CD14-positive monocyte (primary cell): ENCODE results near the gene TXNRD1. TPM values are rescaled to one million over a fixed set of nuclear protein-coding genes. Genes with fewer than 3 reads are reported as not detected.

Experiments
- DNase-seq, 3 donors: peaks; one replicate each; pipeline ENCODE4 v3.0.0-alpha.2; 2011 to 2022
- H2AFZ ChIP-seq: 2 replicates; pipeline ENCODE4 v1.6.0; 2012; ENCODE audit warnings: mild to moderate bottlenecking, low read depth, low read length, inconsistent platforms; ENCODE audit not compliant: insufficient read depth, poor library complexity, severe bottlenecking
- H3K27ac ChIP-seq, 2 donors: 1 replicate in 1 of 2; 2 replicates in 1 of 2; pipeline ENCODE4 v1.5.1; 2012 to 2013; ENCODE audit warnings: low read length in 2 of 2, control low read depth in 1 of 2, inconsistent platforms in 1 of 2, low read depth in 1 of 2, mild to moderate bottlenecking in 1 of 2
- H3K27me3 ChIP-seq, 2 donors: one replicate each; pipeline versions ENCODE4 v1.6.0 to v1.6.1; 2011 to 2013; ENCODE audit warnings: low read length in 2 of 2; ENCODE audit not compliant: control insufficient read depth in 2 of 2, insufficient read depth in 2 of 2
- H3K36me3 ChIP-seq, 2 donors: replicated peaks in 1 of 2; 1 replicate in 1 of 2; 2 replicates in 1 of 2; pipeline versions ENCODE4 v1.5.1 to v1.6.1; 2012 to 2013; ENCODE audit warnings: low read length in 2 of 2, control low read depth in 1 of 2, inconsistent platforms in 1 of 2, mild to moderate bottlenecking in 1 of 2; ENCODE audit not compliant: insufficient read depth in 2 of 2, control insufficient read depth in 1 of 2
- H3K4me1 ChIP-seq, 2 donors: 1 replicate in 1 of 2; 2 replicates in 1 of 2; pipeline versions ENCODE4 v1.5.1 to v1.6.1; 2012 to 2013; ENCODE audit warnings: low read length in 2 of 2, control low read depth in 1 of 2, inconsistent platforms in 1 of 2, mild to moderate bottlenecking in 1 of 2, moderate library complexity in 1 of 2; ENCODE audit not compliant: insufficient read depth in 2 of 2, control insufficient read depth in 1 of 2
- H3K4me2 ChIP-seq: replicated peaks from 2 replicates; pipeline ENCODE3; 2012; ENCODE audit warnings: low read length, moderate library complexity, mild to moderate bottlenecking; ENCODE audit not compliant: poor library complexity, severe bottlenecking; ENCODE audit errors: extremely low read depth
- H3K4me3 ChIP-seq, 3 experiments: fragments of 200-600 bp in 1 of 3; sonication (generic) in 1 of 3; replicated peaks in 1 of 3; 1 replicate in 2 of 3; 2 replicates in 1 of 3; pipeline ENCODE4 v1.5.1; 2011 to 2013; ENCODE audit warnings: low read length in 3 of 3, mild to moderate bottlenecking in 3 of 3, control low read depth in 2 of 3, low read depth in 2 of 3, inconsistent platforms in 1 of 3, moderate library complexity in 1 of 3
- H3K79me2 ChIP-seq: 2 replicates; pipeline ENCODE4 v1.6.0; 2012; ENCODE audit warnings: mild to moderate bottlenecking, control low read depth, inconsistent platforms, low read length, moderate library complexity; ENCODE audit not compliant: insufficient read depth
- H3K9ac ChIP-seq: 2 replicates; pipeline ENCODE4 v1.6.0; 2017; ENCODE audit warnings: low read length, mild to moderate bottlenecking; ENCODE audit not compliant: insufficient read depth, poor library complexity, severe bottlenecking
- H3K9me3 ChIP-seq, 2 donors: replicated peaks in 1 of 2; 1 replicate in 1 of 2; 2 replicates in 1 of 2; pipeline versions ENCODE4 v1.5.1 to v1.6.1; 2012 to 2013; ENCODE audit warnings: low read length in 2 of 2, control low read depth in 1 of 2; ENCODE audit not compliant: control insufficient read depth in 1 of 2, insufficient read depth in 1 of 2
- H4K20me1 ChIP-seq: 2 replicates; pipeline ENCODE4 v1.6.0; 2012; ENCODE audit warnings: mild to moderate bottlenecking, low read length, control low read depth, moderate library complexity; ENCODE audit not compliant: insufficient read depth
- H3K27ac Mint-ChIP-seq, 7 donors: one replicate each; pipeline ENCODE4 v1.8.0; 2020; ENCODE audit warnings: mild to moderate bottlenecking in 7 of 7, mixed read lengths in 7 of 7, moderate library complexity in 6 of 7, inconsistent platforms in 2 of 7
- H3K27me3 Mint-ChIP-seq, 3 donors: one replicate each; pipeline ENCODE4 v1.8.0; 2021 to 2022; ENCODE audit warnings: low read depth in 3 of 3, mild to moderate bottlenecking in 3 of 3, mixed read lengths in 3 of 3, moderate library complexity in 3 of 3, inconsistent platforms in 1 of 3
- H3K36me3 Mint-ChIP-seq, 2 donors: one replicate each; pipeline ENCODE4 v1.8.0; 2020; ENCODE audit warnings: mixed read lengths in 2 of 2, inconsistent platforms in 1 of 2, mild to moderate bottlenecking in 1 of 2
- H3K4me1 Mint-ChIP-seq: one replicate; pipeline ENCODE4 v1.8.0; 2020; ENCODE audit warnings: mild to moderate bottlenecking, mixed read lengths
- H3K4me3 Mint-ChIP-seq, 2 donors: one replicate each; pipeline ENCODE4 v1.8.0; 2020; ENCODE audit warnings: mild to moderate bottlenecking in 2 of 2, mixed read lengths in 2 of 2, moderate library complexity in 1 of 2
- H3K9me3 Mint-ChIP-seq, 7 donors: one replicate each; pipeline ENCODE4 v1.8.0; 2020 to 2022; ENCODE audit warnings: mixed read lengths in 7 of 7, mild to moderate bottlenecking in 6 of 7, moderate library complexity in 6 of 7, inconsistent platforms in 2 of 7
- WGBS: methylation state at CpG from one replicate; pipeline ENCODE4 v1.1.5; 2013; ENCODE audit warnings: missing lambda C conversion rate; ENCODE audit not compliant: insufficient coverage; 5-methylcytosine and 5-hydroxymethylcytosine counted together
- intact Hi-C, 2 donors: fragments of 100-400 bp; cut with micrococcal nuclease; formaldehyde crosslinking; loops; one replicate each; pipeline versions ENCODE4 v1.15.0 to v1.15.1; 2023
- polyA plus RNA-seq, 3 donors: library from polyadenylated mRNA; depleted of rRNA in 1 of 3; unstranded in 2 of 3; stranded (reverse) in 1 of 3; fragments of 300-500 nt in 2 of 3; fragments of >200 nt in 1 of 3; fragmentation: Illumina TruSeq in 2 of 3; gene quantifications; 1 replicate in 2 of 3; 2 replicates in 1 of 3; pipeline ENCODE4 v1.2.3, GENCODE V29; 2012 to 2021
- TF ChIP-seq, protein P1 (sequence below): fragments of 200-600 bp; IDR thresholded peaks from one replicate; pipeline ENCODE4 v1.8.0; 2022; ENCODE audit warnings: antibody characterized with exemption, mild to moderate bottlenecking

The TXNRD1 gene
- polyA plus RNA-seq, 3 donors: 26.9 to 46.1 (median 29.2) TPM

DNA sequence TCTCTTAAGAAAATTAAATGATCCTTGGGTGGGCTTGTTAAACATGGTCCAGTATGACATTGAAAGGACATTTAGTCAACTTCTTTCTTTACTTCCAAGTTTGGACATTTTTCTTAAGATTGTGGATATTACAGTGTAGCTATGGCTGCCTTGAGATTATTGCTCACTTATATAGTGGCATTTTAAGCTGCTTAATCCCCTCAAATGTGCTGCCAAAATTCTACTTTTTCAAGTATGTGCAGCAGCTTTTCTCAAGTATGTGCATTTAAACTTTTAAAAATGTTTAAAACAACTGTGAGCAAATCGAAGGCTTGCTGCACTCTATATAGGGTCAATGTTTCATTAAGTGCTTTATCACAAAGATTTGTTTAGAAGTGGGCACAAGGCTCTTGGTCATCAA is 7.4 kb downstream of the TXNRD1 start:
- no peaks in the 10 kb centered on the region for H3K36me3 Mint-ChIP-seq
- no peaks in the 10 kb centered on the region for H3K36me3 ChIP-seq
- H3K4me3 Mint-ChIP-seq: no peak overlapping the region
- intact Hi-C loops: no loop called here
- H3K9ac ChIP-seq: no peak overlapping the region
- no peak overlapping the region for H3K27ac ChIP-seq
- 100% methylated on average over 1 of the region's 1 CpG for WGBS
- TF ChIP-seq, protein P1, sequence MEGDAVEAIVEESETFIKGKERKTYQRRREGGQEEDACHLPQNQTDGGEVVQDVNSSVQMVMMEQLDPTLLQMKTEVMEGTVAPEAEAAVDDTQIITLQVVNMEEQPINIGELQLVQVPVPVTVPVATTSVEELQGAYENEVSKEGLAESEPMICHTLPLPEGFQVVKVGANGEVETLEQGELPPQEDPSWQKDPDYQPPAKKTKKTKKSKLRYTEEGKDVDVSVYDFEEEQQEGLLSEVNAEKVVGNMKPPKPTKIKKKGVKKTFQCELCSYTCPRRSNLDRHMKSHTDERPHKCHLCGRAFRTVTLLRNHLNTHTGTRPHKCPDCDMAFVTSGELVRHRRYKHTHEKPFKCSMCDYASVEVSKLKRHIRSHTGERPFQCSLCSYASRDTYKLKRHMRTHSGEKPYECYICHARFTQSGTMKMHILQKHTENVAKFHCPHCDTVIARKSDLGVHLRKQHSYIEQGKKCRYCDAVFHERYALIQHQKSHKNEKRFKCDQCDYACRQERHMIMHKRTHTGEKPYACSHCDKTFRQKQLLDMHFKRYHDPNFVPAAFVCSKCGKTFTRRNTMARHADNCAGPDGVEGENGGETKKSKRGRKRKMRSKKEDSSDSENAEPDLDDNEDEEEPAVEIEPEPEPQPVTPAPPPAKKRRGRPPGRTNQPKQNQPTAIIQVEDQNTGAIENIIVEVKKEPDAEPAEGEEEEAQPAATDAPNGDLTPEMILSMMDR: no peak
- peaks cover 4 to 6% of the 10 kb centered on the region in 2 donors for H3K4me1 ChIP-seq
- no peak for DNase-seq
- H3K27me3 ChIP-seq: no peaks in the 10 kb centered on the region
- H3K27ac Mint-ChIP-seq: no peak overlapping the region
- no peaks in the 10 kb centered on the region for H4K20me1 ChIP-seq
- H3K4me1 Mint-ChIP-seq: peaks cover 13% of the 10 kb centered on the region
- no peak overlapping the region for H3K4me3 ChIP-seq
- no peaks in the 10 kb centered on the region for H3K9me3 ChIP-seq
- H3K27me3 Mint-ChIP-seq: peaks cover 2 to 6% (median 3%) of the 10 kb centered on the region in 3 donors
- no peak overlapping the region for H3K4me2 ChIP-seq
- peaks cover 0 to 6% (median 0%) of the 10 kb centered on the region in 7 donors for H3K9me3 Mint-ChIP-seq
- no peaks in the 10 kb centered on the region for H3K79me2 ChIP-seq
- H2AFZ ChIP-seq: no peak overlapping the region

GRCh38 chr12:104223712-104224111 is 8.1 kb downstream of the TXNRD1 start:
- Histone ChIP-seq H2AFZ (no peak overlapping the region), H3K27me3 (no peaks in the 10 kb centered on the region), H3K4me1 (peaks cover 4 to 6% of the 10 kb centered on the region in 2 donors), H3K36me3 (no peaks in the 10 kb centered on the region), H3K4me3 (no peak overlapping the region), H4K20me1 (no peaks in the 10 kb centered on the region), H3K4me2 (no peak overlapping the region), H3K79me2 (no peaks in the 10 kb centered on the region), H3K9me3 (no peaks in the 10 kb centered on the region), H3K9ac (no peak overlapping the region), H3K27ac (no peak overlapping the region)
- intact Hi-C loops: no loop called here
- H3K27me3 Mint-ChIP-seq: peaks cover 2 to 3% (median 3%) of the 10 kb centered on the region in 3 donors
- WGBS: no CpG with 5 or more reads among the region's 2 CpGs
- no peak overlapping the region for H3K27ac Mint-ChIP-seq
- TF ChIP-seq, protein P1: no peak
- no peak for DNase-seq
- no peaks in the 10 kb centered on the region for H3K36me3 Mint-ChIP-seq
- H3K4me3 Mint-ChIP-seq: no peak overlapping the region
- H3K9me3 Mint-ChIP-seq: peaks cover 0 to 6% (median 0%) of the 10 kb centered on the region in 7 donors
- peaks cover 13% of the 10 kb centered on the region for H3K4me1 Mint-ChIP-seq
